NT2/D1 (cell line): ENCODE measurements around the gene METTL25.

Experiments used
- SUZ12 ChIP-seq: IDR thresholded peaks from 2 replicates; pipeline ENCODE4 v1.6.1; 2011; ENCODE audit not compliant: insufficient read length, insufficient read depth; ENCODE audit errors: extremely low read depth
- YY1 ChIP-seq: IDR thresholded peaks from 2 replicates; pipeline ENCODE4 v1.6.1; 2011; ENCODE audit not compliant: insufficient read length, insufficient read depth
- ZNF274 ChIP-seq: IDR thresholded peaks from 2 replicates; pipeline ENCODE4 v1.6.1; 2011; ENCODE audit warnings: mild to moderate bottlenecking, low read depth, low read length

- TF ChIP-seq ZNF274: no peak
- TF ChIP-seq YY1: no peak
- TF ChIP-seq SUZ12: no peak
These were observed 50.5 kb downstream of the METTL25 start for GRCh38 chr12:82408844-82409243.
